Keratinocyte (primary cell): ENCODE data around the gene CLEC2B. TPM values are rescaled to one million over a fixed set of nuclear protein-coding genes. Genes with fewer than 3 reads are reported as not detected.

Experiments used
- DNase-seq: peaks from one replicate; pipeline ENCODE4 v3.0.0-alpha.2; 2011; ENCODE audit warnings: low read depth, missing footprints, low spot score
- FAIRE-seq: peaks from 2 replicates; lab custom pipeline; 2011; peaks lifted over from hg19 to GRCh38; lab: Jason Lieb, UNC
- H2AFZ ChIP-seq: 2 replicates; pipeline ENCODE4 v1.6.0; 2012; ENCODE audit warnings: low read length, control low read depth, inconsistent platforms; ENCODE audit not compliant: control insufficient read depth
- H3K27ac ChIP-seq: 2 replicates; pipeline ENCODE4 v1.5.1; 2011; ENCODE audit warnings: low read length; ENCODE audit not compliant: control insufficient read depth, insufficient read depth
- H3K27me3 ChIP-seq: 3 replicates; pipeline ENCODE4 v1.6.0; 2011; ENCODE audit warnings: low read length; ENCODE audit not compliant: control insufficient read depth, insufficient read depth; ENCODE audit errors: extremely low read depth
- H3K36me3 ChIP-seq, 2 experiments: 2 replicates in 1 of 2; 3 replicates in 1 of 2; pipeline ENCODE4 v1.5.1; 2011; ENCODE audit warnings: low read length in 2 of 2, mild to moderate bottlenecking in 1 of 2; ENCODE audit not compliant: control insufficient read depth in 2 of 2, insufficient read depth in 2 of 2; ENCODE audit errors: extremely low read depth in 1 of 2
- H3K4me1 ChIP-seq: 3 replicates; pipeline ENCODE4 v1.5.1; 2011; ENCODE audit warnings: low read length; ENCODE audit not compliant: control insufficient read depth, insufficient read depth; ENCODE audit errors: extremely low read depth
- H3K4me2 ChIP-seq: 3 replicates; pipeline ENCODE4 v1.6.0; 2011; ENCODE audit warnings: low read depth, low read length; ENCODE audit not compliant: control insufficient read depth, insufficient read depth; ENCODE audit errors: extremely low read depth
- H3K4me3 ChIP-seq, 3 experiments: fragments of 200-600 bp in 1 of 3; sonication (generic) in 1 of 3; 2 replicates in 2 of 3; 3 replicates in 1 of 3; pipeline ENCODE4 v1.5.1; 2011 to 2016; ENCODE audit warnings: low read length in 3 of 3, mild to moderate bottlenecking in 3 of 3, control low read depth in 2 of 3, inconsistent platforms in 1 of 3, low read depth in 1 of 3, mixed read lengths in 1 of 3, mixed run types in 1 of 3, moderate library complexity in 1 of 3; ENCODE audit not compliant: control insufficient read depth in 2 of 3, insufficient read depth in 2 of 3; ENCODE audit errors: extremely low read depth in 1 of 3
- H3K79me2 ChIP-seq: 2 replicates; pipeline ENCODE4 v1.6.0; 2012; ENCODE audit warnings: low read length; ENCODE audit not compliant: control insufficient read depth, insufficient read depth
- H3K9ac ChIP-seq: 3 replicates; pipeline ENCODE4 v1.6.0; 2011; ENCODE audit warnings: low read length; ENCODE audit not compliant: control insufficient read depth, insufficient read depth; ENCODE audit errors: extremely low read depth
- H3K9me1 ChIP-seq: 3 replicates; pipeline ENCODE4 v1.6.0; 2011; ENCODE audit warnings: low read length; ENCODE audit not compliant: control insufficient read depth, insufficient read depth; ENCODE audit errors: extremely low read depth
- H3K9me3 ChIP-seq: 2 replicates; pipeline ENCODE4 v1.5.1; 2012; ENCODE audit warnings: low read depth, low read length; ENCODE audit not compliant: control insufficient read depth
- H4K20me1 ChIP-seq: 3 replicates; pipeline ENCODE4 v1.6.0; 2011; ENCODE audit warnings: low read length; ENCODE audit not compliant: control insufficient read depth, insufficient read depth; ENCODE audit errors: extremely low read depth
- EZH2 ChIP-seq: IDR thresholded peaks from one replicate; pipeline ENCODE4 v1.6.1; 2012; ENCODE audit warnings: inconsistent platforms, mild to moderate bottlenecking, low read length, moderate library complexity
- dilution Hi-C: fragments of 300-500 bp; cut with MboI; formaldehyde crosslinking; loops from one replicate; pipeline ENCODE4 v1.7.0; 2020; ENCODE audit warnings: low sequenced_read_pairs; ENCODE audit not compliant: extremely low pct_ligation_motif_present
- polyA plus RNA-seq, 5 experiments: library from polyadenylated mRNA; depleted of rRNA in 3 of 5; stranded (reverse) in 3 of 5; stranded (forward) in 1 of 5; unstranded in 1 of 5; fragments of >200 nt; gene quantifications; 1 replicate in 1 of 5; 2 replicates in 3 of 5; 3 replicates in 1 of 5; pipeline versions ENCODE4 v1.2.1 to v1.2.3, GENCODE V29; 2011 to 2012; ENCODE audit warnings: missing spikeins in 2 of 5, low read depth in 1 of 5, low replicate concordance in 1 of 5
- TF ChIP-seq, protein P1 (sequence below), 3 experiments: IDR thresholded peaks in 1 of 3; conservative IDR thresholded peaks in 1 of 3; optimal IDR thresholded peaks in 1 of 3; 2 replicates in 2 of 3; 3 replicates in 1 of 3; pipeline versions ENCODE3 to v1.5.1; 2011; ENCODE audit warnings: low read length in 3 of 3, mild to moderate bottlenecking in 3 of 3, moderate library complexity in 2 of 3, control low read depth in 1 of 3, inconsistent platforms in 1 of 3; ENCODE audit not compliant: insufficient read depth in 2 of 3; ENCODE audit errors: extremely low read depth in 1 of 3

The CLEC2B gene
- polyA plus RNA-seq, 1 donor (not counting 4 experiments of a cell fraction or from before 2014, with no cell fraction given): 31.3 TPM

DNA sequence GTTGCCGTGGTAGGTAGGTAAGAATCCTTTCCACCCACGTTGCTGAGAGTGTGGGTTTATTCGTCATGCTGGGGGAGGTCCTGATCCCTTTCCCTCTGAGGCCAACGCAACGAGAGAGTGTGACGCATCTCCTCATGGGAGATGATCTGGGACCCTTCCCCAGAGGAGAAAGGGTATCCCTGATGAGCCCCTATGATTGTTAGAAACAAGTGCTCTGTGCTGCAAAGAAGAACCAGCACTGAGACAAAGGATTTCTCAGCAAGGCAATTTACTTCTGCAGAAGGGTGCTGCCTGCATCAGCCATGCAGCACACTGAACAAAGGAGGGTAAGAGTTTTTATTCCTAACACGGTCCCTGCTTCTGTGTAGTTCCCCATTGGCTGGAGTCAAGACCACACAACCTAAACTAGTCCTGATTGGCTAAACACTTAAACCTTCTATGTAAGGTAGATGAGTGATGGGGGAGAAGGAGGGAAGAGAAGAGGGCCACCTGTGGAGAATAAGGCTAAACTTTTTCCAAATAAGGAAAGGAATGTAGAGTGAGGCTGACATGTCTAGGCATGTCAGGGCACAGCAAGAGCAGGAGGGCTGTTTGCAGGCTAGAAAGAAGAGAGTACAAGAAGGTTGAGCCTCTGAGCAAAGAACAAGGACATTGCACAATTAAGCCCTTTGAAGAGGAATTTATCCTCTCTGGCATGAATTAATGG, 41.7 kb upstream of the CLEC2B start:
- Histone ChIP-seq H3K27me3 (no peaks in the 10 kb centered on the region), H2AFZ (no peak overlapping the region), H3K4me1 (no peaks in the 10 kb centered on the region), H3K4me2 (no peak overlapping the region), H4K20me1 (no peaks in the 10 kb centered on the region), H3K9me1 (no peaks in the 10 kb centered on the region), H3K4me3 (no peak overlapping the region), H3K36me3 (no peaks in the 10 kb centered on the region), H3K9ac (no peak overlapping the region), H3K27ac (no peak overlapping the region), H3K79me2 (no peaks in the 10 kb centered on the region), H3K9me3 (peaks cover 12% of the 10 kb centered on the region)
- DNase-seq: no peak
- dilution Hi-C loops: no loop called here
- FAIRE-seq: no peak
- no peak for TF ChIP-seq EZH2
- TF ChIP-seq, protein P1, sequence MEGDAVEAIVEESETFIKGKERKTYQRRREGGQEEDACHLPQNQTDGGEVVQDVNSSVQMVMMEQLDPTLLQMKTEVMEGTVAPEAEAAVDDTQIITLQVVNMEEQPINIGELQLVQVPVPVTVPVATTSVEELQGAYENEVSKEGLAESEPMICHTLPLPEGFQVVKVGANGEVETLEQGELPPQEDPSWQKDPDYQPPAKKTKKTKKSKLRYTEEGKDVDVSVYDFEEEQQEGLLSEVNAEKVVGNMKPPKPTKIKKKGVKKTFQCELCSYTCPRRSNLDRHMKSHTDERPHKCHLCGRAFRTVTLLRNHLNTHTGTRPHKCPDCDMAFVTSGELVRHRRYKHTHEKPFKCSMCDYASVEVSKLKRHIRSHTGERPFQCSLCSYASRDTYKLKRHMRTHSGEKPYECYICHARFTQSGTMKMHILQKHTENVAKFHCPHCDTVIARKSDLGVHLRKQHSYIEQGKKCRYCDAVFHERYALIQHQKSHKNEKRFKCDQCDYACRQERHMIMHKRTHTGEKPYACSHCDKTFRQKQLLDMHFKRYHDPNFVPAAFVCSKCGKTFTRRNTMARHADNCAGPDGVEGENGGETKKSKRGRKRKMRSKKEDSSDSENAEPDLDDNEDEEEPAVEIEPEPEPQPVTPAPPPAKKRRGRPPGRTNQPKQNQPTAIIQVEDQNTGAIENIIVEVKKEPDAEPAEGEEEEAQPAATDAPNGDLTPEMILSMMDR (optimal IDR thresholded peaks at IDR 0.05 in 1 of 3, IDR thresholded peaks at IDR 0.05 in 1 of 3, conservative IDR thresholded peaks at IDR 0.05 in 1 of 3; ENCODE audit: extremely low read depth in 1 of 3, insufficient read depth in 2 of 3, low read length in 3 of 3): no peak

DNA sequence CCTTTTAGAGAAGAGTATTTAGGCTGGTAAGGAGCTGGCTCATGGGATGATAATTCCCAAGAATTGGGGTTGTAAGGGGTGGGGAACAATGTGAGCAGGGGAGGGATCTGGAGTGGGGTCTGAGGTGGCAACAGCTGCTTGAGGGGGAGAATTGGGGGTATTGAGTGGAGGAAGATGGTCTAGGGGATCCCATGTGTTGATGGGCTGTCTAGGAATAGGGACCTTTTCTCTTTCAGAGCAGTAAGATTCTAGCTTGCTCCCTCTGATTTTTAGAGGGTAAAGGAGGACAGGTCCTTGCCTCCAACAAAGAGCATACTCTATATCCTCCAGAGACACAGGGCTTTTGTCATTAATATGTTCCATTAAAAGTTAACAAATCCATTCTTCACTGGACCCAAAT, 40.6 kb upstream of the CLEC2B start:
- Histone ChIP-seq H3K4me1 (no peaks in the 10 kb centered on the region), H3K9me1 (no peaks in the 10 kb centered on the region), H3K27ac (no peak overlapping the region), H4K20me1 (no peaks in the 10 kb centered on the region), H3K9ac (no peak overlapping the region), H3K27me3 (no peaks in the 10 kb centered on the region), H3K4me3 (no peak overlapping the region), H3K9me3 (peaks cover 12% of the 10 kb centered on the region), H2AFZ (no peak overlapping the region), H3K36me3 (no peaks in the 10 kb centered on the region), H3K79me2 (no peaks in the 10 kb centered on the region), H3K4me2 (no peak overlapping the region)
- FAIRE-seq: no peak
- no peak for DNase-seq
- TF ChIP-seq, protein P1 (optimal IDR thresholded peaks at IDR 0.05 in 1 of 3, IDR thresholded peaks at IDR 0.05 in 1 of 3, conservative IDR thresholded peaks at IDR 0.05 in 1 of 3; ENCODE audit: extremely low read depth in 1 of 3, insufficient read depth in 2 of 3, low read length in 3 of 3): no peak
- no peak for TF ChIP-seq EZH2
- dilution Hi-C loops: no loop called here
